ENCODE measurements around the gene EEFSEC. TPM values are rescaled to one million over a fixed set of nuclear protein-coding genes. Genes with fewer than 3 reads are reported as not detected.

EEFSEC gene
- total RNA-seq, 2 experiments from 2014 or later = 17.7 to 25.3 TPM

GRCh38 chr3:128456776-128457715, 303.8 kb downstream of the EEFSEC start:
- BruUV-seq (replicated peaks) = no TSS peak
- Histone ChIP-seq H2AFZ (ENCODE audit: low read length) (no peak overlapping the region), H3K4me3 (ENCODE audit: low read depth, low read length, poor library complexity, severe bottlenecking) (no peak overlapping the region), H3K27ac (ENCODE audit: low read depth, low read length, poor library complexity, severe bottlenecking) (no peak overlapping the region), H3K4me1 (ENCODE audit: insufficient read depth, low read length, poor library complexity, severe bottlenecking) (no peaks in the 10 kb centered on the region), H3K9me2 (ENCODE audit: insufficient read depth, low read length) (no peaks in the 10 kb centered on the region), H3K9me3 (ENCODE audit: low read length) (no peaks in the 10 kb centered on the region), H3K36me3 (ENCODE audit: insufficient read depth, low read length) (no peaks in the 10 kb centered on the region), H3K4me2 (ENCODE audit: low read length) (no peak overlapping the region), H3K79me2 (ENCODE audit: insufficient read depth, low read depth, low read length) (no peaks in the 10 kb centered on the region), H4K20me1 (ENCODE audit: insufficient read depth, low read length) (no peaks in the 10 kb centered on the region)
- intact Hi-C loops (cut with micrococcal nuclease; ENCODE audit: unreplicated experiment) = no loop called here
- DNase-seq (ENCODE audit: low spot score) = no peak
- ChIA-PET CTCF (ENCODE audit: unreplicated experiment) (interaction anchor here (0.5 kb wide), 1 partner anchor 1451 kb away, joined by 3 read pairs; no protein-coding TSS in a partner anchor), POLR2A (no interaction called here)
- TF ChIP-seq EZH2phosphoT487 (IDR thresholded peaks at IDR 0.05; ENCODE audit: borderline replicate concordance, low read depth, low read length) (no peak), CTCF (conservative IDR thresholded peaks at IDR 0.05; ENCODE audit: low read length) (no peak)

- no peak overlapping the region for H3K4me2 ChIP-seq (ENCODE audit: low read length)
- no peaks in the 10 kb centered on the region for H3K36me3 ChIP-seq (ENCODE audit: insufficient read depth, low read length)
- intact Hi-C loops (cut with micrococcal nuclease; ENCODE audit: unreplicated experiment) = no loop called here
- BruUV-seq (replicated peaks) = no TSS peak
- no peak overlapping the region for H2AFZ ChIP-seq (ENCODE audit: low read length)
- H3K4me1 ChIP-seq (ENCODE audit: insufficient read depth, low read length, poor library complexity, severe bottlenecking) = no peaks in the 10 kb centered on the region
- H3K27ac ChIP-seq (ENCODE audit: low read depth, low read length, poor library complexity, severe bottlenecking) = no peak overlapping the region
- ChIA-PET CTCF (ENCODE audit: unreplicated experiment) (no interaction called here), POLR2A (no interaction called here)
- no peaks in the 10 kb centered on the region for H3K9me2 ChIP-seq (ENCODE audit: insufficient read depth, low read length)
- H3K4me3 ChIP-seq (ENCODE audit: low read depth, low read length, poor library complexity, severe bottlenecking) = no peak overlapping the region
- H3K9me3 ChIP-seq (ENCODE audit: low read length) = no peaks in the 10 kb centered on the region
- no peaks in the 10 kb centered on the region for H4K20me1 ChIP-seq (ENCODE audit: insufficient read depth, low read length)
- DNase-seq (ENCODE audit: low spot score) = no peak
- no peaks in the 10 kb centered on the region for H3K79me2 ChIP-seq (ENCODE audit: insufficient read depth, low read depth, low read length)
- TF ChIP-seq EZH2phosphoT487 (IDR thresholded peaks at IDR 0.05; ENCODE audit: borderline replicate concordance, low read depth, low read length) = no peak
- no peak for TF ChIP-seq CTCF (conservative IDR thresholded peaks at IDR 0.05; ENCODE audit: low read length)
Measured at GRCh38 chr3:128457937-128458336, 304.7 kb downstream of the EEFSEC start.

Small RNA genes within 50 kb of the gene (small RNA-seq; reads per million reads assigned to genes)
- not detected for gene RNU6-823P

Other genes with a start within 250 kb of the EEFSEC start
- not detected in 2 replicates for gene KBTBD12, start 238.2 kb upstream of the EEFSEC start, total RNA-seq (2014; rRNA removed; shearing (Covaris generic))
- gene KBTBD12, start 238.2 kb upstream of the EEFSEC start, total RNA-seq (2022) = not detected in 2 replicates
- 72.9 and 85.2 TPM in 2 replicates for gene SEC61A1, start 101.0 kb upstream of the EEFSEC start, total RNA-seq (2014; rRNA removed; shearing (Covaris generic))
- gene SEC61A1, start 101.0 kb upstream of the EEFSEC start, total RNA-seq (2022) = 118 and 133 TPM in 2 replicates
- gene RUVBL1, start 29.7 kb upstream of the EEFSEC start, total RNA-seq (2014; rRNA removed; shearing (Covaris generic)) = 103 and 116 TPM in 2 replicates
- gene RUVBL1, start 29.7 kb upstream of the EEFSEC start, total RNA-seq (2022) = 91.4 and 95.0 TPM in 2 replicates

Data from OCI-LY7 (cell line).